ENCODE measurements around the gene TPPP.
"Not testable (repeated sequence)": the region's sequence is repeated elsewhere in the genome, so short reads cannot be mapped to it uniquely, and the experiment has no call there.

The TPPP gene

DNA sequence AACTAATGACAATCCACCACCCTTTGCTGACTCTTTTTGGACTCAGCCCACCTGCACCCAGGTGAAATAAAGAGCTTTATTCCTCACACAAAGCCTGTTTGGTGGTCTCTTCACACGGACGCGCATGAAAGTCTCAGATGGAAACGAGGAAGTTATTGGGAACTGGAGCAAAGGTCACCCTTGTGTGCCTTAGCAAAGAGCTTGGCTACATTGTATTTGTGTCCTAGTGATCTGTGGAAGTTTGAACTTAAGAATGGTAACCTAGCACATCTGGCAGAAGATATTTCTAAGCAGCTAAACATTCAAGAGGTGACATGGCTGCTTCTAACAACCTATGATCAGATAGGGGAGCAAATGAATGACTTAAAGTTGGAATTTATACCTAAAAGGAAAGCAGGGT is 15.2 kb upstream of the TPPP start:
- not testable (repeated sequence) for H3K36me3 ChIP-seq (replicated peaks; ENCODE audit: insufficient read depth, low read length); H3K4me2 ChIP-seq (ENCODE audit: low read depth, low read length); H4K20me1 ChIP-seq (ENCODE audit: insufficient read depth, low read length); H3F3A ChIP-seq (ENCODE audit: insufficient read depth, low read length); H3K9me2 ChIP-seq (replicated peaks; ENCODE audit: insufficient read depth, low read length); H3K27me3 ChIP-seq (replicated peaks; ENCODE audit: insufficient read depth, low read length); H3K79me2 ChIP-seq (ENCODE audit: low read length); H3K4me3 ChIP-seq (ENCODE audit: low read length); H3K9me3 ChIP-seq (replicated peaks; ENCODE audit: insufficient read depth, low read length); DNase-seq; H2AFZ ChIP-seq (ENCODE audit: low read length); H3K4me1 ChIP-seq (ENCODE audit: low read length); H3K27ac ChIP-seq (ENCODE audit: low read length); H3K9ac ChIP-seq (ENCODE audit: low read length)

DNA sequence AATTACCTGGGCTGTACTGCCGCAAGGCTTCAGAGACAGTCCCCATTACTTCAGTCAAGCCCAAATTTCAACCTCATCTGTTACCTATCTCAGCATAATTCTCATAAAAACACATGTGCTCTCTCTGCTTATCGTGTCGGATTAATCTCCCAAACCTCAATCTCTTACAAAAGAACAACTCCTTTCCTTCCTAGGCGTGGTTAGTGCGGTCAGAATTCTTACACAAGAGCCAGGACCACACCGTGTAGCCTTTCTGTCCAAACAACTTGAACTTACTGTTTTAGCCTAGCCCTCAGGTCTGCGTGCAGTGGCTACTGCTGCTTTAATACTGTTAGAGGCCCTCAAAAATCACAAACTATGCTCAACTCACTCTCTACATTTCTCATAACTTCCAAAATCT is 13.0 kb upstream of the TPPP start:
- H3F3A ChIP-seq (ENCODE audit: insufficient read depth, low read length); DNase-seq; H2AFZ ChIP-seq (ENCODE audit: low read length); H3K79me2 ChIP-seq (ENCODE audit: low read length); H3K4me1 ChIP-seq (ENCODE audit: low read length); H3K4me3 ChIP-seq (ENCODE audit: low read length); H3K9me2 ChIP-seq (replicated peaks; ENCODE audit: insufficient read depth, low read length); H4K20me1 ChIP-seq (ENCODE audit: insufficient read depth, low read length); H3K27me3 ChIP-seq (replicated peaks; ENCODE audit: insufficient read depth, low read length); H3K4me2 ChIP-seq (ENCODE audit: low read depth, low read length); H3K36me3 ChIP-seq (replicated peaks; ENCODE audit: insufficient read depth, low read length); H3K9ac ChIP-seq (ENCODE audit: low read length); H3K27ac ChIP-seq (ENCODE audit: low read length); H3K9me3 ChIP-seq (replicated peaks; ENCODE audit: insufficient read depth, low read length): not testable (repeated sequence)

DNA sequence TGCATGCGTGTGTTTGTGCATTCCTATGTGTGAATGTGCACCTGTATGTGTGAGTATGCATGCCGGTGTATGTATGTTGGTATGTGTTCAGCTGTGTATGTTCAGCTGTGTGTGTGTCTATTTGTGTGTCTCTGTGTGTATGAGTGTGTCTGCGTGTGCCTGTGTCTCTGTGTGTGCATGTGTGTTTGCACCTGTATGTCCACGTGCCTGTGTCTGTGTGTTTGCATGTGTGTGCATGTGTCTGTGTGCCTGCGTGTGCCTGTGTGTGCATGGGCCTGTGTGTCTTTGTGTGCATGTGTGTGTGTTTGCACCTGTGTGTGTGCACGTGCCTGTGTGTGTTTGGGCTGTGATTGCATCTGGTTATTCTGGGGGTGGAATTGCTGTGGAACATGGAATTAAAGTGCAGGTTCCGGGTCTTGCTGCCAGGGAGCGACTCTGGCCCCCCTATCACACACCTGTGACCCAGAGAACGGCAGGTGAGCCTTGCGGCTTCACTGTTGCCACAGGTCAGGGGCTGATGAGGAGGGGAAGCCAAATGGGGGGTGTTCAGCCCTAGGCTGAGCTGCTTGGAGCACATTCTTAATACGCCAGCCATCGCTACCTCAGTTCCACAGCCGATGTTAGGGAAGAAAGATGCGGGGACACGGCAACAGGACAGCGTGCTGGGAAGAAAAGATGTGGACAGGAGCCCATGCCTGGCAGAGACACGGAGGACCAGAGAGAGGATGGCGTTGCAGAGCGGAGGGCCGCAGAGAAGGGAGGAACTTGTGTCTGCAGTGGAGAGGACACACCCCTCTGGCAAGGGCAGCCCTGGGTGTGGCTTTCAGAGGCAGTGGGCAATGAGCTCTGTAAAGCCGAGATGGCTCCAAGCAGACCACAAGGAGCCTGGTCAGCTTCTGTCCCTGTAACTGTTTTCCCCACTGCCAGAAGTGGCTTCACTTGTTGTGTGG is 3.9 kb upstream of the TPPP start:
- H3K36me3 ChIP-seq (replicated peaks; ENCODE audit: insufficient read depth, low read length); H2AFZ ChIP-seq (ENCODE audit: low read length); H3K27ac ChIP-seq (ENCODE audit: low read length); H3K9me3 ChIP-seq (replicated peaks; ENCODE audit: insufficient read depth, low read length); H4K20me1 ChIP-seq (ENCODE audit: insufficient read depth, low read length); H3K9me2 ChIP-seq (replicated peaks; ENCODE audit: insufficient read depth, low read length); H3F3A ChIP-seq (ENCODE audit: insufficient read depth, low read length); H3K79me2 ChIP-seq (ENCODE audit: low read length); DNase-seq; H3K27me3 ChIP-seq (replicated peaks; ENCODE audit: insufficient read depth, low read length); H3K4me2 ChIP-seq (ENCODE audit: low read depth, low read length); H3K4me3 ChIP-seq (ENCODE audit: low read length); H3K9ac ChIP-seq (ENCODE audit: low read length); H3K4me1 ChIP-seq (ENCODE audit: low read length): not testable (repeated sequence)

DNA sequence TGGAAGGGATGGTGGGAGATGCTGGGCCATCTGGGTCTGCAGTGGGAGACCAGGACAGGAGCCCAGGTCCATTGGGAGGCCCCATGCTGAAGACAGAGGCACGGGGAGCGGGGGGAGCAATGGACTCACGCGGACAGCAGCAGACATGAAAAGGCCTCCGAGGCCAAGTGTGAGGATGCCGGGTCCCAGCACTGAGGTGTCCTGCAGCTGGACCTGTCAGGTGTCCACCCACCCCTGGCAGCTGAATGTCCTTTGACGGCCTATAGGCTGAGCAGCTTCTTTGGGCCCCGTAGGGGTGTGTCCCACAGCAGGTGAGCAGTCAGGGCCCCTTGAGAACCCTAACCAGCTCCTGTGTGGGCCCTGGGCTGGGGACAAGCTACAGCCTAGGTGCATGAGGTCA is 3.0 kb upstream of the TPPP start:
- H3K9me2 ChIP-seq (replicated peaks; ENCODE audit: insufficient read depth, low read length); H3K9me3 ChIP-seq (replicated peaks; ENCODE audit: insufficient read depth, low read length); H3F3A ChIP-seq (ENCODE audit: insufficient read depth, low read length); H3K27ac ChIP-seq (ENCODE audit: low read length); DNase-seq; H3K9ac ChIP-seq (ENCODE audit: low read length); H3K79me2 ChIP-seq (ENCODE audit: low read length); H3K4me3 ChIP-seq (ENCODE audit: low read length); H3K4me1 ChIP-seq (ENCODE audit: low read length); H3K36me3 ChIP-seq (replicated peaks; ENCODE audit: insufficient read depth, low read length); H2AFZ ChIP-seq (ENCODE audit: low read length); H3K27me3 ChIP-seq (replicated peaks; ENCODE audit: insufficient read depth, low read length); H3K4me2 ChIP-seq (ENCODE audit: low read depth, low read length); H4K20me1 ChIP-seq (ENCODE audit: insufficient read depth, low read length): not testable (repeated sequence)

DNA sequence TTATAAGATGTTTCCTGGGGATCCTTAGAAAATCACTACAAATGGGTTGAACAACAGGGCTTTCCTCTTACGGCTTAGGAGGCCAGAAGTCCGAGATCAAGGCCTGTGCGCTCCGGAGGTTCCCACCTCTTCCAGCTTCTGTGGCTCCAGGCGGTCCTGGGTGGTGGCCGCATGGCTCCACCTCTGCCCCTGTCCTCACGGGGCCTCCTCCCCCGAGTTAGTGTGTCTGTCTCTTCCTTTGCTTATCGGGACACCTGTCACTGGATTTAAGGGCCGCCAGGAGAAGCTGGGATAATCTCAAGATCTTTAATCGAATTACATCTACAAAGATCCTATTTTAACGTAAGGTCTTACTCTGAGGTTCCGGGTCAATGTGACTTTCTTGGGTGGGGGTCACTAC is 2.3 kb upstream of the TPPP start:
- not testable (repeated sequence) for H3F3A ChIP-seq (ENCODE audit: insufficient read depth, low read length); H2AFZ ChIP-seq (ENCODE audit: low read length); H3K9me2 ChIP-seq (replicated peaks; ENCODE audit: insufficient read depth, low read length); H3K4me2 ChIP-seq (ENCODE audit: low read depth, low read length); H3K4me3 ChIP-seq (ENCODE audit: low read length); DNase-seq; H3K79me2 ChIP-seq (ENCODE audit: low read length); H3K9me3 ChIP-seq (replicated peaks; ENCODE audit: insufficient read depth, low read length); H3K9ac ChIP-seq (ENCODE audit: low read length); H4K20me1 ChIP-seq (ENCODE audit: insufficient read depth, low read length); H3K4me1 ChIP-seq (ENCODE audit: low read length); H3K36me3 ChIP-seq (replicated peaks; ENCODE audit: insufficient read depth, low read length); H3K27me3 ChIP-seq (replicated peaks; ENCODE audit: insufficient read depth, low read length); H3K27ac ChIP-seq (ENCODE audit: low read length)

DNA sequence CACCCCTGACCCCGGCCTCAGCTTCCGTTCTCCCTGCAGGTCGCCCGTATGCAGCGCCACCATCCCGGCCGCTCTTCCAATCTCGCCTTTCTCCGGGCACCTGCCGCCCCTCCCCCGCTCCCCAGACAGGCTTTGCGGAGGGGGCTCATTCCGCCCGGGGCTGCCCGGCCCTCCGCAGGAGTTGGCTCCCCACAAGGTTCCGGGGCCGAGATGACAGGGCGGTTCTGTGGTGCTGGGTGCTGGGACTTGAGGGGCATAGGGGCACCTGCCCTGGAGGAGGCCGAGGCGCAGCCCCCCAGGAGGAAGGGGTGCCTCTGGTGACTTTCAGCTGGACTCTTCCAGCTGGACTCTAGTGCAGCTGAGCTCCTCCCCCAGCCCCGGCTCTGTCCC is 885 bp upstream of the TPPP start:
- H3K9me3 ChIP-seq (replicated peaks; ENCODE audit: insufficient read depth, low read length); H3K9me2 ChIP-seq (replicated peaks; ENCODE audit: insufficient read depth, low read length); DNase-seq; H3K27me3 ChIP-seq (replicated peaks; ENCODE audit: insufficient read depth, low read length); H3K4me1 ChIP-seq (ENCODE audit: low read length); H3K36me3 ChIP-seq (replicated peaks; ENCODE audit: insufficient read depth, low read length); H3F3A ChIP-seq (ENCODE audit: insufficient read depth, low read length); H3K9ac ChIP-seq (ENCODE audit: low read length); H2AFZ ChIP-seq (ENCODE audit: low read length); H4K20me1 ChIP-seq (ENCODE audit: insufficient read depth, low read length); H3K27ac ChIP-seq (ENCODE audit: low read length); H3K79me2 ChIP-seq (ENCODE audit: low read length): not testable (repeated sequence)
- peak overlapping the region; percentile 57 for H3K4me2 ChIP-seq (ENCODE audit: low read depth, low read length)
- peak overlapping the region; percentile 25; the same call in 1 of the 2 replicates for H3K4me3 ChIP-seq (ENCODE audit: low read length)

DNA sequence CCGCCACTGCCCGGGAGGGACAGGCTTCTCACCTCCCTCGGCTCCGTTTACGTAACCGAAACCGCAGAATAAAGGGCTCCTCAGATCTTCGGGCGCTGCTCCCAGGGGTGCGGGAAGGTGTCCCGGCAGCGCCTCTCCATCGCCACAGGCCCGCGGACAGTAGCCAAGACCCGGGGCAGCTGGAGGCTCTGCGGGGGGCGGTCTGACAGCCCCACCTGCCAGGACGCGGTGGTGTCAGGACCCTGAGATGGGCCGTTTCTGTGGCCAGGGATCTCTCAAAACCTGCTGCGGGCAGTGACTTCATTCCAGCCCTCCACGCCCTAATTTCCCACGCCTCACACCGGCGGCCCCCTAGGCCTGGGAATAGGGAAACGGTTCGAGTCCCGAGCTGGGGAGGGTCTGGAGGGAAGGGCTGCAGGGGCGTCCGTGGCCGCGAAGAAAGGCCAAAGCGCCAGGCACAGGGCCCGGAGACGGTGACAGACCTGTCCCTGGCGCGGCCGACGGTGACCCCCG is 567 bp downstream of the TPPP start:
- not testable (repeated sequence) for DNase-seq; H2AFZ ChIP-seq (ENCODE audit: low read length); H3K4me1 ChIP-seq (ENCODE audit: low read length); H3K9me3 ChIP-seq (replicated peaks; ENCODE audit: insufficient read depth, low read length); H3K9me2 ChIP-seq (replicated peaks; ENCODE audit: insufficient read depth, low read length); H3K27me3 ChIP-seq (replicated peaks; ENCODE audit: insufficient read depth, low read length); H3K79me2 ChIP-seq (ENCODE audit: low read length); H3K27ac ChIP-seq (ENCODE audit: low read length); H3K36me3 ChIP-seq (replicated peaks; ENCODE audit: insufficient read depth, low read length); H3F3A ChIP-seq (ENCODE audit: insufficient read depth, low read length); H4K20me1 ChIP-seq (ENCODE audit: insufficient read depth, low read length)
- Histone ChIP-seq H3K9ac (ENCODE audit: low read length) (peak overlapping the region; percentile 29; the same call in 1 of the 2 replicates), H3K4me2 (ENCODE audit: low read depth, low read length) (peak overlapping the region; percentile 84), H3K4me3 (ENCODE audit: low read length) (peak overlapping the region; percentile 64)
